PFSK-1 (cell line): Measurements from ENCODE around the gene SLC5A1.

Experiments
- FOXP2 ChIP-seq: optimal IDR thresholded peaks from 2 replicates; pipeline ENCODE3; 2011; ENCODE audit warnings: borderline replicate concordance, control low read depth, inconsistent platforms; ENCODE audit not compliant: insufficient read depth; ENCODE audit errors: extremely low read length, extremely low read depth
- POLR2AphosphoS5 ChIP-seq: IDR thresholded peaks from 2 replicates; pipeline ENCODE4 v1.6.1; 2012; ENCODE audit warnings: low read depth, mild to moderate bottlenecking, control low read depth, low read length, moderate library complexity
- SIN3A ChIP-seq: IDR thresholded peaks from 2 replicates; pipeline ENCODE4 v1.6.1; 2012; ENCODE audit warnings: mild to moderate bottlenecking, low read length, moderate library complexity, borderline replicate concordance; ENCODE audit not compliant: insufficient read depth
- TAF1 ChIP-seq: IDR thresholded peaks from 2 replicates; pipeline ENCODE4 v1.6.1; 2012; ENCODE audit warnings: low read length, control low read depth, borderline replicate concordance; ENCODE audit not compliant: insufficient read depth
- TF ChIP-seq, protein P1 (sequence below), 2 experiments: IDR thresholded peaks; 2 replicates each; pipeline versions ENCODE4 v1.6.1 to v1.8.0; 2011 to 2012; ENCODE audit warnings: low read depth in 2 of 2, low read length in 2 of 2, control low read depth in 1 of 2, inconsistent platforms in 1 of 2, mild to moderate bottlenecking in 1 of 2, moderate library complexity in 1 of 2; ENCODE audit not compliant: insufficient read depth in 1 of 2

DNA sequence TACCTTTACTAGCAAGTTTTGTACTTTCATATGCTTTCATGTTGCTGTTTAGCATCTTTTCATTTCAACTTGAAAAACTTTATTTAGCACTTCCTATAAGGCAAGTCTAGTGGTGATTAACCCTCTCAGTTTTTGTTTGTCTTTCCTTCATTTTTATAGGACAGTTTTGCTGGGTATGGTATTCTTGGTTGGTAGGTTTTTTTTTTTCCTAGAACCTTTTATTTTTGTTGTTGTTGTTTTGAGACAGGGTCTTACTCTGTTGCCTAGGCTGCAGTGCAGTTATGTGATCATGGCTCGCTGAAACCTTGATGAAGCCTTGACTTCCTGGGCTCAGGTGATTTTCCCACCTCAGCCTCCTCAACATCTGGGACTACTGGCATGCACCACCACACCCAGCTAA lies 29.9 kb upstream of the SLC5A1 start:
- no peak for TF ChIP-seq TAF1
- TF ChIP-seq POLR2AphosphoS5 = no peak
- TF ChIP-seq, protein P1, sequence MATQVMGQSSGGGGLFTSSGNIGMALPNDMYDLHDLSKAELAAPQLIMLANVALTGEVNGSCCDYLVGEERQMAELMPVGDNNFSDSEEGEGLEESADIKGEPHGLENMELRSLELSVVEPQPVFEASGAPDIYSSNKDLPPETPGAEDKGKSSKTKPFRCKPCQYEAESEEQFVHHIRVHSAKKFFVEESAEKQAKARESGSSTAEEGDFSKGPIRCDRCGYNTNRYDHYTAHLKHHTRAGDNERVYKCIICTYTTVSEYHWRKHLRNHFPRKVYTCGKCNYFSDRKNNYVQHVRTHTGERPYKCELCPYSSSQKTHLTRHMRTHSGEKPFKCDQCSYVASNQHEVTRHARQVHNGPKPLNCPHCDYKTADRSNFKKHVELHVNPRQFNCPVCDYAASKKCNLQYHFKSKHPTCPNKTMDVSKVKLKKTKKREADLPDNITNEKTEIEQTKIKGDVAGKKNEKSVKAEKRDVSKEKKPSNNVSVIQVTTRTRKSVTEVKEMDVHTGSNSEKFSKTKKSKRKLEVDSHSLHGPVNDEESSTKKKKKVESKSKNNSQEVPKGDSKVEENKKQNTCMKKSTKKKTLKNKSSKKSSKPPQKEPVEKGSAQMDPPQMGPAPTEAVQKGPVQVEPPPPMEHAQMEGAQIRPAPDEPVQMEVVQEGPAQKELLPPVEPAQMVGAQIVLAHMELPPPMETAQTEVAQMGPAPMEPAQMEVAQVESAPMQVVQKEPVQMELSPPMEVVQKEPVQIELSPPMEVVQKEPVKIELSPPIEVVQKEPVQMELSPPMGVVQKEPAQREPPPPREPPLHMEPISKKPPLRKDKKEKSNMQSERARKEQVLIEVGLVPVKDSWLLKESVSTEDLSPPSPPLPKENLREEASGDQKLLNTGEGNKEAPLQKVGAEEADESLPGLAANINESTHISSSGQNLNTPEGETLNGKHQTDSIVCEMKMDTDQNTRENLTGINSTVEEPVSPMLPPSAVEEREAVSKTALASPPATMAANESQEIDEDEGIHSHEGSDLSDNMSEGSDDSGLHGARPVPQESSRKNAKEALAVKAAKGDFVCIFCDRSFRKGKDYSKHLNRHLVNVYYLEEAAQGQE (IDR thresholded peaks at IDR 0.05; ENCODE audit: insufficient read depth in 1 of 2, low read depth in 2 of 2, low read length in 2 of 2) = no peak
- no peak for TF ChIP-seq SIN3A
- TF ChIP-seq FOXP2 = no peak
